GM12864 (cell line): ENCODE data around the gene PROX2.
A peak's percentile ranks its signal among the peaks of the same experiment; 100 is the strongest.

ENCODE experiments used
- DNase-seq: peaks from one replicate; pipeline ENCODE4 v3.0.0-alpha.2; 2011; ENCODE audit warnings: low read depth
- H3K4me3 ChIP-seq: 2 replicates; pipeline ENCODE4 v1.5.1; 2011; ENCODE audit warnings: mild to moderate bottlenecking, low read depth, low read length, control low read depth
- TF ChIP-seq, protein P1 (sequence below): IDR thresholded peaks from 2 replicates; pipeline ENCODE4 v1.5.1; 2011; ENCODE audit warnings: low read depth, mild to moderate bottlenecking, moderate library complexity, low read length, control low read depth, inconsistent platforms; ENCODE audit errors: missing control alignments

Gene PROX2, protein sequence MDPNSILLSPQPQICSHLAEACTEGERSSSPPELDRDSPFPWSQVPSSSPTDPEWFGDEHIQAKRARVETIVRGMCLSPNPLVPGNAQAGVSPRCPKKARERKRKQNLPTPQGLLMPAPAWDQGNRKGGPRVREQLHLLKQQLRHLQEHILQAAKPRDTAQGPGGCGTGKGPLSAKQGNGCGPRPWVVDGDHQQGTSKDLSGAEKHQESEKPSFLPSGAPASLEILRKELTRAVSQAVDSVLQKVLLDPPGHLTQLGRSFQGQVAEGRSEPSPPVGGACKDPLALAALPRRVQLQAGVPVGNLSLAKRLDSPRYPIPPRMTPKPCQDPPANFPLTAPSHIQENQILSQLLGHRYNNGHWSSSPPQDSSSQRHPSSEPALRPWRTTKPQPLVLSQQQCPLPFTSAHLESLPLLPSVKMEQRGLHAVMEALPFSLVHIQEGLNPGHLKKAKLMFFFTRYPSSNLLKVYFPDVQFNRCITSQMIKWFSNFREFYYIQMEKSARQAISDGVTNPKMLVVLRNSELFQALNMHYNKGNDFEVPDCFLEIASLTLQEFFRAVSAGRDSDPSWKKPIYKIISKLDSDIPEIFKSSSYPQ

DNA sequence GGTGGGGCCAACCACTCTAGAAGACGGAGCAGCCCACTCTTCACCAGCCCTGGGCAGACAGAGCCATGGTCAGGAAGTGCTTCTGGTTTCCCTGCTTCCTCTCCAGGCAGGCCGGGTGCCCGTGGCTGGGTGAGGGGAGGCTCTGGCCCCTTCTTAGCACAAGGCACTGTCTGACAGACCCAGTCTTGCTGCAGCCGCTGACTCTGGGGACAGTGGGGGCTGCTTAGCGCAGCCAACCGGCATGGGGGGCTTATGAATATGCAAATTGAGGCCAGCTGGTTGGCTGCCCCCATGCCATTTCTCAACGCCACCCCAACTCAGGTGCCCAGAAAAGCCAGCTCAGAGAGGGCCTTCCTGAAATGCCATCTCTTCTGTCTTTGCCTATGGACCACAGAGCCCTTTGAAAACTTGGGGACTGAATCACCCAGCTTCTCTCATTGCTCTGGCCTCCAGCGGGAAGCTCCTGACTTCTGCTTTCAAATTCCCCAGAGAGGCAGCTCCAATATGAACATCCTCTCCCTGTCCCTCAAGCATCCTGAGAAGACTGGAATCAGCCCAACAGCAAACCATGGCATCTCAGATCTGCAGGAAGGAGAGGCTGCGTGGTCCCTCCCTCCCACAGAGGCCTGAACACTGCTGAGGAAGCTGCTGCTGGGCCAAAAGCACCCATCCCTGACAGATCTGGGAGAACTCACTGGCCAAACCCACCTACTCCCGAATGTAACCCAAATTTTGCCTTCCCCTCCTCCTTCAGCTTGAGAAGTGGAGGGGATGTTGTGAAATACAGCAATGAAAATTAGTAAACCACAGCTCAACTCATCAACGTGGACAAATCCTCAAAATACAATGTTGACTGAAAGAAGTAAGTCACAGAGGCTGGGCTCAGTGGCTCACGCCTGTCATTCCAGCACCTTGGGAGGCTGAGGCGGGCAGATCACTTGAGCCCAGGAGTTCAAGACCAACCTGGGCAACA, at the start of gene PROX2:
TSS of gene PROX2 (minus strand) at position 205 of the 973 bp plus-strand sequence. CDS start 12,311 bp downstream, outside the sequence.
- TF ChIP-seq, protein P1, sequence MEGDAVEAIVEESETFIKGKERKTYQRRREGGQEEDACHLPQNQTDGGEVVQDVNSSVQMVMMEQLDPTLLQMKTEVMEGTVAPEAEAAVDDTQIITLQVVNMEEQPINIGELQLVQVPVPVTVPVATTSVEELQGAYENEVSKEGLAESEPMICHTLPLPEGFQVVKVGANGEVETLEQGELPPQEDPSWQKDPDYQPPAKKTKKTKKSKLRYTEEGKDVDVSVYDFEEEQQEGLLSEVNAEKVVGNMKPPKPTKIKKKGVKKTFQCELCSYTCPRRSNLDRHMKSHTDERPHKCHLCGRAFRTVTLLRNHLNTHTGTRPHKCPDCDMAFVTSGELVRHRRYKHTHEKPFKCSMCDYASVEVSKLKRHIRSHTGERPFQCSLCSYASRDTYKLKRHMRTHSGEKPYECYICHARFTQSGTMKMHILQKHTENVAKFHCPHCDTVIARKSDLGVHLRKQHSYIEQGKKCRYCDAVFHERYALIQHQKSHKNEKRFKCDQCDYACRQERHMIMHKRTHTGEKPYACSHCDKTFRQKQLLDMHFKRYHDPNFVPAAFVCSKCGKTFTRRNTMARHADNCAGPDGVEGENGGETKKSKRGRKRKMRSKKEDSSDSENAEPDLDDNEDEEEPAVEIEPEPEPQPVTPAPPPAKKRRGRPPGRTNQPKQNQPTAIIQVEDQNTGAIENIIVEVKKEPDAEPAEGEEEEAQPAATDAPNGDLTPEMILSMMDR, result no peak
- no peak within 1 kb of the TSS; the same call in 1 of the 2 replicates for H3K4me3 ChIP-seq

DNA sequence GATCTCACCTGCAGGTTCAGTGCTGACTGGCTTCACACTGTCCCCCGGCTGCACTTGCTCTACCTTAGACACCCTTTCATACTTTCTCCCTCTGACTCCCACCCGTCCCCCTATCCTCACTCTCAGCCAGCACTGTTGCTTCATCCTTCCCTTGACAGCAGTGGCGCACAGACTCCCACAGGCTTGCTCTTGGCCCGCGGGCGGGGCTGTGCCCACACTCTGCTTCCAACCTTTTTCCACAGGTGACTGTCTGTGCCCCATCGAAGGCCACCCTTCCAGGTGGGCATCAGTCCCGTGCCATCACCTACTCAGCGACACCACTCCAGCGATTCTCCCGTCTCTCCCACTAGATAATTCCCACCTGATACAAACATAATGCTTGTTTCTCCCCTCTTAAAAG, 48.1 kb upstream of the PROX2 start:
- TF ChIP-seq, protein P1, result no peak
- H3K4me3 ChIP-seq, result no peak overlapping the region
- DNase-seq, result no peak

More for the DNA sequence above, at the start of gene PROX2:
- DNase-seq, result no peak

DNA sequence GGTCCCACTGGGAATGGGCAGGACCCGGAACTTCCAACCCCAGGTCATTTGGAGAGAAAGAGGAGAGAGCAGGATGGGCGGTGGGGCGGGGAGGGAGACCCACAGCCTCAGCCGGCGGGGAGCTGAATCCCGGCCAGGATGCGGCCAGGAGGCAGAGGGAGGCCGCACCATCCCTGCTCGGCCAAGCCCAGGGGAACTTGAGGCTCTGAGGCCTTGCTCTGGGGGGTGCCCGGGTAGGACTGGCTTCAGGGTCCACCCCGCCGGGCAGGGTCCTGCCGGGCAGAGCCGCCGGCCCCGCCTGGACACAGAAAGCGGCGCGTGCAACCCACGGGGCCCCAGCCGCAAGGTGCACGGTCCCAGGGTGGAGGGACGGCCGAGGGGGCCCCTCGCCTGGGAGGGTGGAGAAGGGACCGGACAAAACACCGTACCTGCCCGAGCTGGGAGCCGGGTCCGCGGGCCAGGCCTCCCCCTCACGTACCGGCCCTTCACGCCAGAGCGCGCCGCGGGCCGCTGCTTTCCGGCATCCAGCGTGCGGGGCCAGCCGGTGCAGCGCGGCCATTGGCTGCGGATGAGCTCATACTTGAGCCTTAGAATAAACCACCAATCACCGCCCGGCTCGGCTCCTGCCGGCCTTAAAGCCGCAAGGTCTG, 46.9 kb upstream of the PROX2 start, which contains the start of gene RPS6KL1:
TSS of gene RPS6KL1 (minus strand) at position 509 of the 650 bp plus-strand sequence. CDS start 1,719 bp downstream, outside the sequence.
- TF ChIP-seq, protein P1, result no peak
- peak within 1 kb of the TSS; percentile 72 for H3K4me3 ChIP-seq
- DNase-seq, result no peak

DNA sequence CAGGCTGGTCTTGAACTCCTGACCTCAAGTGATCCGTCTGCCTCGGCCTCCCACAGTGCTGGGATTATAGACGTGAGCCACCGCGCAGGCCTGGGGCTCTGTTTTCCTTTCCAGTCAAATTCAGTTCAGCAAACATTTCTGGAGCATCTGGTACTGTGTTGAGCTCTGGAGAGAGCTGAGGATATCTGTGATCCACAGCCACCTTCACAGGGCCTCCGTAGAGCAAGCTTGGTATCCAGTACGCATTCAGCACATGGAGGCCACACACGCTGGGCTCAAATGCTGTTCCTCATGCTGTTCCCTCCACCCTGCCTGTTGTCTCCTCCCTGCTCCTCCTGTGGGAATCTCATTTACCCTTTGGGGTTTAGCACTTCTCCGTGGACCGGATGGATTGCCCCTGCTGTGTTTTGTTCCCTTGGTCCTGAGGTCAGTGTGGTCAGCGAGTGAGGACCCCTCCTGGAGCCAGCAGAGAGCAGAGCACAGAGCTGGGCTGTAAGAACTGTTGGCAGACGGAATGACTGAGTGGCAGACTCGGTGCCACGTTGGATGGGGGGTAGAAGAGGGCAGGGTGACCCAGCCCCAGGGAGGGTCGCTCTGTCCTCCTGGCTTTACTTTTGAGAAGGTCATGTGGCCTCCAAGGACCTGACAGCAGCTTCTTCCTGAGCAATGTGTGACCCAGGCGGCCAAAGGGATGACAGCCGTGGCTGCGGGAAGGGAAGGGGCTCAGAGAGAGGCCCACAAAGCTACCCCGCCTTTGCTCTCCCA, 46.2 kb upstream of the PROX2 start:
- TF ChIP-seq, protein P1, result no peak
- H3K4me3 ChIP-seq, result peak overlapping the region; percentile 72
- DNase-seq, result no peak

DNA sequence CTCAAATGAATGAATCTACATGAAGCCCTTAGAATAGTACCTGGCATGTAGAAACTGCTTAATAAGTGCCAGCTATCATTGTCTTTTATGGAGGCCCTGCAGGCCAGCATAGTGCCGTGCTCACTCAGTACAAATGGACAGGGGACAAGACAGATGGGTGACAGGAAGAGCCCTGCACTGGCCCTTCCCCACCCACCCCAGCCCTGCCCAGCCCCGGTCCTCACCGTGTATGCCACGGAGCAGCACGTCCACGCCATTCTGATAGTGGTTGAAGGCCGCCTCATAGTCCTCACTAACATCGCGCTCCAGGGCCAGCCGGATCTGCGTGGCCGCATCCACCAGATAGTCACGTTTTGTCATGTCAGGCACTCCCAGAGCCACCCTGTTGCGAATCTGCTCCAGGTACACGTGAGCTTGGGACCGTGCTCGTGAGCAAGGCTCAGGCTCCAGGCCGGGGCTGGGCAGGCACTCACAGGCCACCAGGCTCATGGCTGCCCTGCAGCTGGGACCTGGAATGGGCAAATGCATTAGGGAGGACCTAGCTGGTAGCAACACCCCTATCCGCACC, 45.2 kb upstream of the PROX2 start:
- TF ChIP-seq, protein P1, result no peak
- DNase-seq, result no peak
- no peak overlapping the region for H3K4me3 ChIP-seq
